ENCODE results near the gene KIF5A. TPM values are rescaled to one million over a fixed set of nuclear protein-coding genes. Genes with fewer than 3 reads are reported as not detected.

KIF5A gene
- total and polyA plus RNA-seq, 2 of the 4 experiments (the other 2 are of a cell fraction) = 0.15 to 0.18 TPM

GRCh38 chr12:57522011-57522886 is 27.6 kb upstream of the KIF5A start, which contains the start of gene MBD6:
TSS of gene MBD6 (plus strand) at chr12:57522824. CDS start at chr12:57524304, 1,480 bp downstream.
- ATAC-seq (ENCODE audit: low read depth) = peak; percentile 48
- Histone ChIP-seq H4K5ac (ENCODE audit: low read depth, low read length) (peak within 1 kb of the TSS; percentile 85), H2AK5ac (ENCODE audit: low read depth, low read length) (peak within 1 kb of the TSS; percentile 100), H2BK120ac (ENCODE audit: low read depth, low read length) (peak within 1 kb of the TSS; percentile 99), H2AK9ac (replicated peaks; ENCODE audit: low read depth, low read length, poor library complexity) (peak within 1 kb of the TSS; percentile 100), H3K9me1 (ENCODE audit: insufficient read depth, low read length) (peaks cover 14% of the 10 kb centered on the region), H2AFZ (replicated peaks; ENCODE audit: low read length, poor library complexity) (peak within 1 kb of the TSS; percentile 93), H3K4me3 (ENCODE audit: insufficient read depth, low read depth, low read length) (peak within 1 kb of the TSS; percentile 59), H3K23ac (ENCODE audit: low read depth, low read length) (peak within 1 kb of the TSS; percentile 100), H3K4ac (ENCODE audit: low read depth, low read length) (peak within 1 kb of the TSS; percentile 100), H3K4me1 (ENCODE audit: control insufficient read depth, insufficient read depth, low read length) (peaks cover 22% of the 10 kb centered on the region), H2BK20ac (ENCODE audit: low read depth, low read length) (peak within 1 kb of the TSS; percentile 90), H3K27ac (ENCODE audit: insufficient read depth, low read length) (peak within 1 kb of the TSS; percentile 88), H3K18ac (ENCODE audit: low read depth, low read length) (peak within 1 kb of the TSS; percentile 94), H4K8ac (ENCODE audit: low read depth in 2 of 2, low read length in 2 of 2) (peak within 1 kb of the TSS; percentile 78 to 100), H3K56ac (ENCODE audit: extremely low read depth, insufficient read depth, low read length) (peak within 1 kb of the TSS; percentile 91), H3K9me3 (ENCODE audit: control insufficient read depth, insufficient read depth, low read length) (no peaks in the 10 kb centered on the region), H3K14ac (replicated peaks; ENCODE audit: low read depth, low read length) (peak within 1 kb of the TSS; percentile 100), H3K9ac (ENCODE audit: low read depth, low read length) (peak within 1 kb of the TSS; percentile 91), H3K4me2 (ENCODE audit: low read depth, low read length) (peak within 1 kb of the TSS; percentile 93), H4K91ac (ENCODE audit: insufficient read depth, low read depth, low read length) (peak within 1 kb of the TSS; percentile 96), H2BK5ac (ENCODE audit: low read depth, low read length, poor library complexity, severe bottlenecking) (peak within 1 kb of the TSS; percentile 98), H3K79me1 (ENCODE audit: low read depth in 1 of 2, low read length in 2 of 2) (peaks cover 18 to 74% of the 10 kb centered on the region in 2 experiments), H3K27me3 (ENCODE audit: control insufficient read depth, insufficient read depth, low read length) (no peaks in the 10 kb centered on the region), H4K20me1 (ENCODE audit: insufficient read depth, low read length) (peaks cover 53% of the 10 kb centered on the region), H3K36me3 (ENCODE audit: control insufficient read depth, insufficient read depth, low read length) (peaks cover 41% of the 10 kb centered on the region), H2BK15ac (ENCODE audit: low read depth, low read length) (peak within 1 kb of the TSS; percentile 81)
- no TSS peak for BruUV-seq (replicated peaks)
- CTCF ChIA-PET = no interaction called here
- peak; percentile 91 for DNase-seq
- intact Hi-C loops (cut with micrococcal nuclease) (no loop called here), in situ Hi-C loops (cut with MboI; ENCODE audit: low sequenced_read_pairs) (no loop called here), dilution Hi-C loops (cut with HindIII; ENCODE audit: low sequenced_read_pairs, unreplicated experiment) (no loop called here)
- POLR2A ChIA-PET (ENCODE audit: unreplicated experiment) = no interaction called here
- WGBS, 2 experiments (ENCODE audit: extremely low coverage in 2 of 2, insufficient read length in 1 of 2) = 0% methylated on average over 12 of the region's 57 CpGs; no CpG with 5 or more reads in 1 of the 2 experiments
- TF ChIP-seq NFE2L2 (IDR thresholded peaks at IDR 0.05; ENCODE audit: low read depth, low read length) (no peak), MAZ (IDR thresholded peaks at IDR 0.05; ENCODE audit: borderline replicate concordance, low read depth, low read length) (peak; percentile 89), CHD1 (IDR thresholded peaks at IDR 0.05; ENCODE audit: low read depth, low read length) (no peak), SMC3 (IDR thresholded peaks at IDR 0.05; ENCODE audit: low read depth, low read length) (no peak), MAFK (IDR thresholded peaks at IDR 0.05; ENCODE audit: low read depth, low read length) (no peak), ELK1 (IDR thresholded peaks at IDR 0.05; ENCODE audit: borderline replicate concordance, low read depth, low read length) (no peak), RFX5 (IDR thresholded peaks at IDR 0.05; ENCODE audit: low read depth, low read length) (no peak), RAD21 (IDR thresholded peaks at IDR 0.05; ENCODE audit: low read length) (no peak), CTCF (conservative IDR thresholded peaks at IDR 0.05; ENCODE audit: low read depth, low read length) (no peak), CEBPB (IDR thresholded peaks at IDR 0.05; ENCODE audit: low read depth, low read length) (0 out of 2 replicates have a peak, but pooled peaks have one; percentile 12), USF2 (IDR thresholded peaks at IDR 0.05; ENCODE audit: low read depth, low read length) (peak; percentile 65; the same call in 1 of the 2 replicates), BHLHE40 (IDR thresholded peaks at IDR 0.05; ENCODE audit: low read depth, low read length) (peak; percentile 1; the same call in 1 of the 2 replicates), RCOR1 (IDR thresholded peaks at IDR 0.05; ENCODE audit: insufficient replicate concordance, low read length) (no peak)
